HCT116 (cell line): ENCODE results near the gene AWAT2. TPM values are rescaled to one million over a fixed set of nuclear protein-coding genes. Genes with fewer than 3 reads are reported as not detected.

Source experiments
- ATAC-seq: fragments of 200-7000 bp; cut with Tn5 transposase; 2 replicates; pipeline ENCODE4 v1.9.1; 2020; ENCODE audit warnings: mild to moderate bottlenecking, moderate library complexity
- BruUV-seq: library from RNA; stranded (reverse); fragments of 400-500 nt; replicated peaks from 2 replicates; lab custom pipeline; 2021; lab: Mats Ljungman, UMichigan
- CTCF ChIA-PET: fragments of 300-600 bp; sonication (Branson Sonifier 250); formaldehyde crosslinking; loops from one replicate; lab custom pipeline; 2021; ENCODE audit warnings: antibody characterized with exemption; lab: Charles Lee
- POLR2A ChIA-PET: fragments of 300-600, 350-600 bp; sonication (Branson Sonifier 250); formaldehyde crosslinking; loops from one replicate; lab custom pipeline; 2021; ENCODE audit warnings: antibody characterized with exemption; lab: Charles Lee
- RAD21 ChIA-PET, 2 experiments: fragments of 300-600 bp; sonication (Branson Sonifier 250); formaldehyde crosslinking; loops; one replicate each; lab custom pipeline; 2023; ENCODE audit warnings: low total read pairs in 2 of 2; ENCODE audit not compliant: uncharacterized antibody in 2 of 2, unreplicated experiment in 2 of 2, low non-redundant PET in 1 of 2; lab: Charles Lee
- DNase-seq: peaks from one replicate; pipeline ENCODE4 v3.0.0-alpha.2; 2010; ENCODE audit warnings: low read depth, low spot score
- H2AFZ ChIP-seq: fragments of 200-600 bp; shearing (Covaris generic), sonication (generic); 2 replicates; pipeline ENCODE4 v1.6.1; 2017; ENCODE audit warnings: low read depth, mixed run types, mixed read lengths, antibody characterized with exemption, low read length; ENCODE audit not compliant: poor library complexity, severe bottlenecking
- H3K27ac ChIP-seq: 2 replicates; pipeline ENCODE4 v1.5.1; 2012; ENCODE audit warnings: low read depth, low read length
- H3K27me3 ChIP-seq: fragments of 200-600 bp; sonication (generic); 2 replicates; pipeline ENCODE4 v1.6.1; 2016; ENCODE audit warnings: mixed run types, low read length, mixed read lengths; ENCODE audit not compliant: insufficient read depth
- H3K36me3 ChIP-seq, 2 experiments: fragments of 200-500 bp in 1 of 2; fragments of 200-600 bp in 1 of 2; sonication (Bioruptor generic) in 1 of 2; sonication (generic) in 1 of 2; 2 replicates each; pipeline versions ENCODE4 v1.5.1 to v1.6.1; 2014 to 2016; ENCODE audit warnings: low read length in 2 of 2, inconsistent platforms in 1 of 2, mixed read lengths in 1 of 2, mixed run types in 1 of 2; ENCODE audit not compliant: insufficient read depth in 2 of 2, control insufficient read depth in 1 of 2
- H3K4me1 ChIP-seq, 2 experiments: fragments of 200-600 bp in 1 of 2; sonication (generic) in 1 of 2; 2 replicates each; pipeline versions ENCODE4 v1.5.1 to v1.6.1; 2012 to 2017; ENCODE audit warnings: low read length in 2 of 2, inconsistent platforms in 1 of 2, mild to moderate bottlenecking in 1 of 2, mixed read lengths in 1 of 2, mixed run types in 1 of 2, moderate library complexity in 1 of 2; ENCODE audit not compliant: insufficient read depth in 2 of 2, control insufficient read depth in 1 of 2
- H3K4me2 ChIP-seq: fragments of 200-600 bp; sonication (generic); 2 replicates; pipeline ENCODE4 v1.6.1; 2017; ENCODE audit warnings: mixed run types, low read length, mixed read lengths
- H3K4me3 ChIP-seq, 2 experiments: fragments of 200-600 bp in 1 of 2; sonication (generic) in 1 of 2; replicated peaks in 1 of 2; 2 replicates each; pipeline ENCODE4 v1.5.1; 2011 to 2016; ENCODE audit warnings: low read length in 2 of 2, control low read depth in 1 of 2, low read depth in 1 of 2, mild to moderate bottlenecking in 1 of 2, mixed read lengths in 1 of 2, mixed run types in 1 of 2
- H3K79me2 ChIP-seq: fragments of 200-600 bp; sonication (generic); 2 replicates; pipeline ENCODE4 v1.6.1; 2017; ENCODE audit warnings: mild to moderate bottlenecking, mixed run types, low read length, moderate library complexity, mixed read lengths; ENCODE audit not compliant: insufficient read depth
- H3K9ac ChIP-seq: fragments of 200-600 bp; sonication (generic); 2 replicates; pipeline ENCODE4 v1.6.1; 2016; ENCODE audit warnings: low read length, mixed read lengths
- H3K9me2 ChIP-seq: fragments of 200-600 bp; sonication (generic), shearing (Covaris generic); 2 replicates; pipeline ENCODE4 v1.6.1; 2017; ENCODE audit warnings: mixed run types, mild to moderate bottlenecking, moderate library complexity; ENCODE audit not compliant: insufficient read depth
- H3K9me3 ChIP-seq, 2 experiments: fragments of 200-500 bp in 1 of 2; fragments of 200-600 bp in 1 of 2; sonication (Bioruptor generic) in 1 of 2; sonication (generic) in 1 of 2; 2 replicates each; pipeline ENCODE4 v1.6.1; 2014 to 2017; ENCODE audit warnings: low read length in 2 of 2, mixed read lengths in 2 of 2, inconsistent platforms in 1 of 2, low read depth in 1 of 2, mild to moderate bottlenecking in 1 of 2, mixed run types in 1 of 2, moderate library complexity in 1 of 2; ENCODE audit not compliant: control insufficient read depth in 1 of 2, insufficient read depth in 1 of 2
- H4K20me1 ChIP-seq: fragments of 200-600 bp; sonication (generic), shearing (Covaris generic); 2 replicates; pipeline ENCODE4 v1.6.1; 2017; ENCODE audit warnings: mixed run types, mild to moderate bottlenecking, moderate library complexity; ENCODE audit not compliant: insufficient read depth
- CEBPB ChIP-seq: IDR thresholded peaks from 2 replicates; pipeline ENCODE4 v1.6.1; 2012; ENCODE audit warnings: low read depth
- JUND ChIP-seq: IDR thresholded peaks from 2 replicates; pipeline ENCODE4 v1.6.1; 2012
- POLR2AphosphoS5 ChIP-seq: IDR thresholded peaks from 2 replicates; pipeline ENCODE4 v1.6.1; 2011; ENCODE audit warnings: mild to moderate bottlenecking, low read depth, low read length, moderate library complexity
- REST ChIP-seq: IDR thresholded peaks from 2 replicates; pipeline ENCODE4 v1.6.1; 2012; ENCODE audit warnings: low read depth
- YY1 ChIP-seq: IDR thresholded peaks from 2 replicates; pipeline ENCODE4 v1.6.1; 2011; ENCODE audit warnings: low read length, low read depth, moderate library complexity, mild to moderate bottlenecking; ENCODE audit not compliant: insufficient replicate concordance; ENCODE audit errors: extremely low read depth
- ZNF274 ChIP-seq: fragments of 200-500 bp; sonication (Bioruptor generic); IDR thresholded peaks from 2 replicates; pipeline ENCODE4 v1.6.1; 2014; ENCODE audit warnings: mild to moderate bottlenecking, low read depth, low read length, inconsistent platforms
- intact Hi-C: fragments of 100-400 bp; cut with micrococcal nuclease; formaldehyde crosslinking; loops from 2 replicates; pipeline ENCODE4 v1.10.0; 2022
- total RNA-seq: library from RNA; stranded (reverse); gene quantifications from one replicate; pipeline ENCODE4 v1.2.1, GENCODE V29; 2021; ENCODE audit not compliant: unreplicated experiment

The AWAT2 gene
- total RNA-seq, 1 experiment from 2014 or later = not detected

DNA sequence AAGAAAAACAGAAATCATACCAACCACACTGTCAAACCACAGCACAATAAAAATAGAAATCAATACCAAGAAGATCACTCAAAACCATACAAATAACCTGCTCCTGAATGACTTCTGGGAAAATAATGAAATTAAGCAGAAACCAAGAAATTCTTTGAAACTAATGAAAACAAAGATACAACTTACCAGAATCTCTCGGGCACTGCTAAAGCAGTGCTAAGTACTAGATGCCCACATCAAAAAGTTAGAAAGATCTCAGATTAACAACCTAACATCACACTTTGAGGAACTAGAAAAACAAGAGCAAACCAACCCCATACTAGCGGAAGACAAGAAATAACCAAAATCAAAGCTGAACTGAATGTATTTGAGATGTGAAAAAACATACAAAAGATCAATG, 33.2 kb downstream of the AWAT2 start:
- ChIA-PET RAD21 (no interaction called here), CTCF (no interaction called here), POLR2A (no interaction called here)
- H3K79me2 ChIP-seq = no peaks in the 10 kb centered on the region
- no peak overlapping the region for H3K27ac ChIP-seq
- H3K9ac ChIP-seq = no peak overlapping the region
- ATAC-seq (no peak), DNase-seq (no peak)
- H3K9me3 ChIP-seq = no peaks in the 10 kb centered on the region
- no peaks in the 10 kb centered on the region for H4K20me1 ChIP-seq
- no TSS peak for BruUV-seq
- H3K27me3 ChIP-seq = no peaks in the 10 kb centered on the region
- H3K4me3 ChIP-seq = no peak overlapping the region
- TF ChIP-seq POLR2AphosphoS5 = no peak
- TF ChIP-seq ZNF274 = no peak
- no peak for TF ChIP-seq YY1
- TF ChIP-seq REST = no peak
- no peak for TF ChIP-seq JUND
- no peak for TF ChIP-seq CEBPB
- intact Hi-C loops = no loop called here
- no peak overlapping the region for H2AFZ ChIP-seq
- H3K4me2 ChIP-seq = no peak overlapping the region
- H3K36me3 ChIP-seq = no peaks in the 10 kb centered on the region
- H3K4me1 ChIP-seq = no peaks in the 10 kb centered on the region
- no peaks in the 10 kb centered on the region for H3K9me2 ChIP-seq
